ENCODE data around the gene GFRA4. TPM values are rescaled to one million over a fixed set of nuclear protein-coding genes. Genes with fewer than 3 reads are reported as not detected.

Gene GFRA4
- polyA plus RNA-seq, 1 donor: 0.17 TPM

DNA sequence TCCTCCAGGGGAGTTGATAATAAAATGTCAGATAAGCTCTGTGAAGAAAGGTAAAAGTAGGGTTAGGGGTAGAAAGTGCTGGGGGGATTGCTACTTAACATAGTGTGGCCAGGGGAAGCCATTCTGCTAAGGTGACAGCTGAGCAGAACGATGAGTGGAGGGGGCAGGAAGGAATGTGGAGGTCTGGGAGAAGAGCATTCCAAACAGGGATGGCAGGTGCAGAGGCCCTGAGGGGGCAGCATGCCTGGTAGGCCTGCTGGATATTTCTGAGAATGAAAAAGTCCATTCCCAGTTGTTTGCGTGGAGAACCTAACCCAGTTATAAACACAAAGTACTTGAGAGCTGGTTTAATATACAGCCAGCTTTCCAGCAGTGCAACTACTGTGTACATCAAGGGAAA is 9.3 kb downstream of the GFRA4 start:
- no peak for DNase-seq

DNA sequence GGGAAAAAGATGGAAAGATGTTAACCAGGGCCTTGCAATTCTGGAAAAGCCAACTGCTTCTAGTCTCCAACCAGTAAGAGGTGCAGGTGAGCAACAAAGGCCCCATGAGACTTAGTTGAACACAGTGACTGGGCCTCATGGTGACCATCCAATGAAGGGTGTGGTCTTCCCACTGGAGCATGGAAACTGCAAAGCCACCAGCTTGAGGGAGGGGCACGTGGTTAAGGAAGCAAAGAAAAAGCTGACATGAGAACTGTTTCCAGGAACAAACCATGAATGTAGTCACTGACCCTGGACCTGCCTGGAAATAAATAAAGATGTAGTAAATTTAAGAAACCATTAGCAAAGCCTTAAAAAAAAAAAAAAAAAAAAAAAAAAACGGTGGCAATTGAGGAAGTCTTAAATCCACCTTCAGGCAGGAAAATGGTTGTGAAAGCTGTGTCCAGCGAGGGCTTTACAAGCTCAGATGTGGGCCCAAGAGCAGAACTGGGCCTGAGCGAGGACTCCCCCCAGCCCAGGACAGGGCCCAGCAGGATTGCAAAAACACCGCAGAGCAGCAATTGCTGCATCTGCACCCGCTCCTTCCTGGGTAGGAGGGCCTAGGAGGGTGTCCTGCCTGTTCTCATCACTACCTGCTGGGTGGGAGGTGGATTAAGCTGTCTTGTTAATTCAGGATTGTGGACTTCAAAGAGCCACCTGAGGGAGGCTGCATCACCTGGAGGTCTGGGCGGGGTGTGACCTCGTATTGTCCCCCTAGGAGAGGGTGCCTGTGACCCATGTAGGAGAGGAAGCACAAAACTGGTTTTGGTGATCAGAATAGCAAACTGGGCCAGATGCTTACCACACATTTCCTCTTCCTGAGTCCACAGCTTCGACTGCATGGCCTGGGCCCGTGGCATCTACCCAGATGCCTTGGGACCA is 10.3 kb downstream of the GFRA4 start:
- no peak for DNase-seq

DNA sequence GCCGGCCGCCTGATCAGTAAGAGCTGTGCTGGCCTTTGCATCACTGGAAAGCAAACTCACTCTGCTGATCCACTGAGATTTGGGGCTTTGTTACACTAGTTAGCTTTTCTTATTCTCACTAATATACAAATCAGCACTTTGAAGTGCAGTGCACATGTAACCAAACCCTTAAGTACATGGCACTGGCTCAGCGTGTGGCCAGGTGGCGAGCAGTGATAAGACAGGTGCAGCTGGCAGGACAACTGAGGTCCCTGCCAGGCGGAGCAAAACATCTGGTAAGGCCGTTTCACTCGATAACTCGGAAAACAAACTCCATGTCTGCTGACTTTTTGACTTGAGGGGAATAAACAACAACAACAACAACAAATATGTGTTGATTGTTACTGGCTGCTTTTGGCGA is 11.0 kb downstream of the GFRA4 start:
- DNase-seq: no peak

DNA sequence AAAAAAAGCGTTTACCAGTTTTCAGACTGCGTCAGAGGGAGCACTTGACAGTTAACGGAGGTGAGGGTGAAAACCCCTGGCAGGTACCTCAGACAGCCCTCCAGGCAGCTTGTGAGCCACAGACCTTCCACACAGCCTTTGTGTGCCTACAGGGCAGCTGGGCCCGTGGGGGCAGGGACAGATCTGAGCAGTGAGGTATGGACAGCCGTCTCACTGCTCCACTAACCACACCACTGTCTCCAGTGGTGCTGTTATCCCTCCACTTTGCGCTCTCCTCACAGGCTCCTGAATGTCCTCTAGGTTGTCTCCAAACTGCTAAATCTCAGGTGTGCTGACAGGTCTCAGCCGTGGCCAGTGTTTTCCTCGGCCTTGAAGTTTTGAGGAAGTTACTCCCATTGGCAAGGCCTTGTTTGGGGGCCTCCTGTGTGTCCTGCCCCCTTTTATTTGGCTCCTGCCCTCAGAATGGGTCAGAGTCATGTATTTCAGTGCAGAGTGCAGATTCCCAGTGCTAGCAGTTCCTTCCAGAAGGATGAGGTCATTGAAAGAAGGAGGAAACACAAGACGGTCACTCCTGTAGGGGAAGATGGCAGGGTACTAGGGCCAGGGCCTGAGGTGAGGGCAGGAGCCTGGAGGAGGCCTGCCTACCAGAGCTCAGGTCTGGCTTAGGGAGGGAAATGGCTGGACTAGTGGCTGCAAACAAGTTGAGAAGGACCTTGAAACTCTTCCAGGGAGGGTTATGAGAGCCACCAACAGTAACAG is 11.8 kb downstream of the GFRA4 start:
- DNase-seq: no peak

DNA sequence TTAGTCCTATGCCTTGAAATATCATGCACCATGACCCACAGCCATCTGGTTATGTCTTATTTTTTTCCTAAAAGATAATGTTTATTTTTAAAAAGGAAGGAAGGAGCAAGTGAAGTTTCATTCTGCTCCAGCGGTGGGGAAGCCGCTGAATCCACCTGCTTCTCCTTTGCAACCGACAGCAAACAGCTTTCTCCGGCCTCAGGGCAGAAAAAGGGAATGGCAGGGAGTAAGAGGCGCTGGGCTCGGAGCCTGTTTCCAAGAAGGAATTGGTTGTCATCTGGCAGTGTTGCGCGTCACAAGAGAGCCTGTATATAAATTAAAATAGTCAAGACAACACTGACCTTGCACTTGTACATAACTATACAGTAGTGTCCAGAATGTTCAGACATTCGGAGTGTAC is 14.2 kb downstream of the GFRA4 start:
- no peak for DNase-seq

DNA sequence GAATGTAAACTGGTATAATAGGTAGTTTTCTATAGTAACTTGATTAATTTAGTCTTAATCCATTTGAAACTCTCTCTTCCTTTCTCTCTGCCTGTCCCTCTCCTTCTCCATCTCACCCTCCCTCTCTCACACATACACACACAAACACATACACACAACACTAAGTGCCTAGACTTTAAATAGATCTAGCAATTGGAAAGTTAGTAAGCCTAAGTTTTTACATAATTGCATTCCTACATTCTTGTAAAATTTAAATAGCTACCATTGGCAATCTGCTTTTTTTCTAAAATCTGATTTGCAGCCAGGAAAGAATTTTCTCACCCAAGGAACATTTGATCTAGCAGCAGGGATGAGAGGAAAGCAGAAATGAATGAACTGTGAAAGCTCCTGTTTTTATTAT is 15.7 kb downstream of the GFRA4 start:
- no peak for DNase-seq

DNA sequence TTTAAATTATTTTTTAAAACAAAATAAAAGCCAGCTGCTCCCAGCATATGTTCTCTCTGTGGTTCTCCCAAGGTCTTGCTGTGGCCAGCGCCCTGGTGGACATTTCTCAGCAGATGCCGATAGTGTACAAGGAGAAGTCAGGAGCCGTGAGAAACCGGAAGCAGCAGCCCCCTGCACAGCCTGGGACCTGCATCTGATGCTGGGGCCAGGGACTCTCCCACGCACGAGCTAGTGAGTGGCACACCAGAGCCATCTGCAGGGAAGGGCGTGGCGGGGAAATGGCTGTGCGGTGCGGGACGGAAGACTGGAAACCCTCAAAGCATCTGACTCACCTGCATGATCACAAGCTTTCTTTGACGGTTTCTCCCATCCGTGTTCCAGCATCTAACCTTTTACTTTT is 16.5 kb downstream of the GFRA4 start:
- no peak for DNase-seq

DNA sequence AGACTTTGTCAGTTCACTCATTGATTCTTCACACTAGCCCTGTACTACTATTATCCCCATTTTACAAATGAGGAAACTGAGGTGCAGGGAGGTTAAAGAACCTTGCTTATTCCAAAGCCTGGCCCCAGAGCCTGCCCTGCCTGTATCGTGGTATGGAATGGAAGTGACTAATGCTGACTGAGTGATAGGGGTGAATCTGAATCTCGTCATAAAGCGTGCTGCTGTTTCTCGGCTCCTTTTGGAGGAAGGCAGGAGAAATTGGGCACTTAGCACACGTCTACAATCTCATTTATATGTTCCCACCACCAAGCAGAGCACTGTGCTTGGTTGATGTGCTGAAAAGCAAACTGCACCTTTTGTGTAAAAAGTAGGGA is 17.1 kb downstream of the GFRA4 start:
- no peak for DNase-seq

DNA sequence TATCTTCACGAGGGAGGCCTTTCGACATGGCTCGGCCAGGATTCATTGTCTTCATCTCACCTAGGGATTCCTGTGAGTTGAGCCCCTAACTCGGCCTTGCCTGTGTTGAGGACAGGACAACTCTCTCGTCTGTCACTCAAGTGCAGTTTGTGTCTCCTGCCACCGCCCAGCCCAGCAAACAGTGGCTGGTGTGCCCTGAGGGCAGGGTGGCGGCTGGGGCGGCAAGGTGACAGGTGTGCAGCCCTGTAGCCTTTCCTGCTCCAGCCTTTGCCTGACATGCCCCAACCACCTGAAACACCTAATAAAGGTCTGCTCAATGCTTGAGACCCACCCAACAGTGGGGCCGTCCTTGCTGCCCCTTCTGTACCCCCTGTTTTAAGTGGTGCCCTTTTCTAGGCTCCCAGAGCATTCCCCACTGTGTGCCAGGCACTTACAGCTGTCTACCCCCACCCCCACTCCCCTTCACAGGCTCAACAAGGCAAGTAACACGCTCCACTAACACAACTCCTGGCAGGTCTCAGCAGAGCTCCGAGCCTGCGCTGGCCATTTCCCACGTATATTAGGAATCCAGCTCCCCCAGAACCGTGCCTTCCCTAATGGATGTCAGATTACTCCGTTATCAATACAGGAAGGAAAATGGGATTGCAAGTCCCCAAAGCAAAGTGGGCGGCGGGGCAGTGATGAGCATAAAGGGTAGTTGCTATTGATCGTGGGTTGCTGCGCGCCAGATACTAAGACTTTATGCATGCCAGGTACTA is 17.7 kb downstream of the GFRA4 start:
- DNase-seq: no peak

DNA sequence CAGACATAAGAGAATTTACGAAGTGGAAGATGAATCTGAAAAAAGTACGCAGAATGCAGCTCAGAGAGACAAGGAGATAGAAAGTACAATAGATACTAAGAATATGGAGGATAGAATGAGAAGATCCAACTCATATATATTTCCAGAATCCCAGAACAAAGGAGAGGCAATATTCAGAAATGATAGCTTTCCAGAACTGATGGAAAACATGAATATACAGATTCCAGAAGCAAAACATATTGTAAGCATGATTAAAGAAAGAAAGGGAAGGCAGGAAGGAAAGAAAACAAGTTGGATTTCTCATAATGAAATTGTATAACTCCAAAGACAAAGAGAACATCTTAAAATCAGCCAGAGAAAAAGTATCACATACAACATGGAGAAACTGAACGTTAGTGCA is 22.9 kb downstream of the GFRA4 start:
- DNase-seq: no peak

DNA sequence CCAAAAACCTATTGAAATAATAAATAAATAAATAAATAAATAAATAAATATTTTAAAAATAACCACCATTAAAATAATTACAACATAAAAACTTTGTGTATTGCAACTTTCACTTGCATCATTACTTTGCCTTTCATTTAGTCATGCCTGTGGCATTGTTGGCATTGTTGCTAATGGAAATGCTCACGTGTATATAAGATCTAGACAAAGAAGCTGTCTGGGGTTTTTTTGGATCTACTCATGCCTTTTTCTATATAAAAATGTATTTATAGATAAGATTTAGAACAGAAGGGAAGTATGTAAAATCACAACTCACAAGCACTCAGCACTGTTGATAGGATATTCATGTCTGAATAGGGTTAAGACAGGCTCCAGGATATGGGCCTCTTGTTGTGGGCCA is 27.9 kb downstream of the GFRA4 start:
- no peak for DNase-seq

DNA sequence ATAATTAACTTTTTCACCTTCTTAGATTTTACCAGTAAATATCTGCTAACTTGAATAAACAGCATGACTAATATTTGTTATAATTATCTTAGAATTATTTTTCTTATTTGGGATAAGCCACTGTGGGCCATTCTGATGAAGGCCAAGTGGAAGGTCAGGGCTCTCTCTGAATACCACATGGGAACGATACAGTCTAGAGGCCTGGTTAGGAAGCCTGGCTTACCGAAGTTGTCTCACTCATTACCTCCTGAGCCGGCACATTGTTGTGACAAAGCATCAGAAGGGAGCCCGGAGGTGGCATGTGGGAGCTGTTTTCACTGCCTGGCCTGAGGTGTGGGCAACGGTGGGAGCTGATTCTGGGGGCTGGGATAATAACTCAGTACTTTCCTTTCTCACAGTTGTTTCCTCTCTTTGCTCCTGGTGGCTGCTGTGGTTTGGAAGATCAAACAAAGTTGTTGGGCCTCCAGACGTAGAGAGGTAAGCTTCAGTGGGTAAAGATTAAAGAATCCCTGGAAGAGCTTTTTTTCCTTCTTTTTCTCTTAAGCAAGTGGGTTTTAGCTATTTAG is 29.2 kb downstream of the GFRA4 start:
- DNase-seq: no peak

DNA sequence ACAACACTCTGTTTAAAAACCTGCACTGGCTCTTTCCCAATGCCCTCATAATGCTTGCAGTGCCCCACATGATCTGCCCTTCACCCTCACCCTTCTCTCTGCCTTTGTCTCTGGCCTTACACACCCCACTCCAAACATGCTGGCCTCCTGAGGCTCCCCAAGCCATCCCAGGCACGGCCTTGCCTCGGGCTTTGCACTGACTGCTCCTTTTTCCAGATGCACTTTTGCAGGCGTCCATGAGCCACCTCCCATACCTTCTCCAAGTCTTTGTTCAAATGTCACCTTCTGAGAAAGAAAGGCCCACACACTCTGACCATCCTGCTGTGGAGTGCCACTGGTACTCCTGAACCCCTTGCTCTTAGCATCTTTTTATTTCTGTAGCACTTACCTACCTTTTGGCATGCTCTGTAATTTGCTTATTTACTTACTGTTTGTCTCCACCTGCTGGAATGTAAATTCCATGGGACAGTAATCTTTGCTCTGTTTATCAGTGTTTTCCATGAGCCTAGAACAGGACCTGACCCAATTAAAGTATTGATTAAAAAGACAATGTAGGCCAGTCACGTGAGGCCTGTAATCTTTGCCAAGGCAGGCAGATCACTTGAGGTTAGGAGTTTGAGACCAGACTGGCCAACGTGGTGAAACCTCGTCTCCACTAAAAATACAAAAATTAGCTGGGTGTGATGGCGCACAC is 30.7 kb downstream of the GFRA4 start:
- DNase-seq: no peak

DNA sequence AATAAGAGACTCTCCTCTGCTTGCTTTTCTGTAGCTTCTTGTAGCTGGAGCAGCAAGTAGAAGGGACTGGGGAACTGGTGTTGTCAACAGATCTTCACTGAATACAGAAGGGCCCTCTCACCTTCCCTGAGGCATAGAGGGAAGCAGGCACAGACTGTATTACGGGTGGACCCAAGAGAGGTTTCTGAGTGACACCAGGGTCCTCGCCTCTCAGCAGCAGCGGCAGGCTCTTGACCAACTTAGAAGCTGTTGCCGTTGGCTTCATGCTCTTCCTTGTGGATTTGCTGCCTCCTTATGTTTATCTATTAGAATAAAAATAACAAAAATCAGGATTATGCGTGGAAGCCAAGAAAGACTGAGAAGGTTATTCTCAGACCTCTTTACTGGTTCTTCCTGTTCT is 31.7 kb downstream of the GFRA4 start:
- no peak for DNase-seq

DNA sequence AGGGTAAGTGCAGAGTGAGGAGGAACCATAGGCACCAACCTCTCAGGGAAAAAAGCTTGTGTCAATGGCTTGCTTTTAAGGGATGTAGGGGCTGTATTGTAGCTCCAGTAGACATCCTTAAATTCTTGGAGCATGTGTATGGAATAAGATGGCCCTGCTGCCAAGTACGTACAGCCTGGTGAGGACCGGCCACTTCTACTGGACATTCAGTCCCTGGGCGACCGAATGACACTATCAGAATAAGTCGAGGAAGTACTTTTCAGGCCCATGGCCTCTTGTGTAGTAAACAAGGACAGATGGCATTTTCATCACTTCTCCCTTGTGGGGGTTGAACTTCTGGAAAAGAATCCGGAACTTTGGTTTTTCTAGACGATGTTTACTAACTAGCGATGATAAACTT is 32.8 kb downstream of the GFRA4 start:
- no peak for DNase-seq

DNA sequence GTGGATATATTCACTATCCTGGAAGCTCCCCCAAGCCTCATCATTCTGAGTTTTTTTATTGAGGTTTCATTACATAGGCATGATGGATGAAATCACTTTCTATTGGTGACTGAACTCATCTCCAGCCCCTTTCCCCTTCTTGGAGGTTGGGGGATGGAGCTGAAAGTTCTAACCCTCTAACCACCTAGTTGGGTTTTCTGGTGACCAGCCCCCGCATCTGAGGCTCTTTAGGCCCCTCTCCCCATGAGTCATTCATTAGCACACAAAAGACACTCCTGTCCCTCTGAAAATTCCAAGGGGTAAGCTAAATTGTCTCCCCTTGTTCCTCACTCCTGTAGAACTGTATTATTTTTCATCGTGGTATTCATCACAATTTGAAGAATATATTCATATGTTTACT is 33.3 kb downstream of the GFRA4 start:
- DNase-seq: no peak

DNA sequence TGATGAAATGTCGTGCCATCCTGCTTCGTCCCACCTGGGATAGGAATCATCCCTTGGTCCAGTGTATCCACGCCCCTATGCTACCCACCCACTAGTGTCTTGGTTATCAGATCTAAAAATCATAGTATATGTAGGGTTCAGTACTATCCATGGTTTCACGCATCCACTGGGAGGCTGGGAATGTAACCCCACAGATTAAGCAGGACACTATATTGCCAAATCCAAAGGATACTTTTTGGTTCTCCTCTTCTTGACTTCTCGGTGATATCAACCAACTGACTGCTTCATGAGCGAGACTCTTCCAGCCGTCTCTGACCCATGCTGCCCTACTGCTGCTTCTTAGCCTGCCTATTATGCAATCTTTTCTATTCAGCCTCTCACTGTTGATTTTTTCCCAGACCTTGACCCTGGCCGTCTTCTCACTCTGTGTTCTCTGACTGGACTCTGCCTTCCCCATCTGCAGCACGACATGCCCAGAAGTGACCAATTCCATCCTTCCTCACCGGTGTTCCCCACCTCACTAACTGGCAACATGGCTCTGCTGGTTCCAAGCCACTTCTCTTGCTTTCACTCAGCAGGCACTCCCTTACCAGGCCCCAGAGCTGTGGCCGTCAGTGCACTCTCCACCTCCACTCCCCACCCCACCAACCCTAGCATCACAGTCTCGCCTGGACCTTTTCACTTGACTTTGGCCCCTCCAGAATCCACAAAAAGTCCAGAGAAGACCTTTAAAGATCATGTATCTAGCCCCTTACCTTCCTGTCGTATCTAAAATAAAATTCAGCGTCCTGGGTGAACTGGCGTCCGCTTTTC is 34.5 kb downstream of the GFRA4 start:
- DNase-seq: no peak

DNA sequence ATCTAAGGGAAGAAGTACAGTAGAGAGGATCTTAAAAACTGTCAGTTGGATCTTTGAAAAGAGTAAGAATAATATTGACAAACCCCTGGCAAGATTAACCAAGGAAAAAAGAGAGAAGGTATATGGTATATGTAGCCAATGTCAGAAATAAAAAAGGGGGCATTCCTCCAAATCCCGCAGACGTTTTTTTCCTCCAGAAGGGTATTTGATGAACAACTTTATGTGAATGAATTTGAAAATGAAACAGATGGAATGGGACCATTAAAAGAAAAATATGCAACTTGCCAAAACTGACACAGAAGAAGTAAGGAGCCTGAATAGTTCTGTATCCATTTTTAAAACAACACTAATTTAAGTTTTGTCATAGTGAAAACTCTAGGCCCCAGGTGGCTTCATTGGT is 35.7 kb downstream of the GFRA4 start:
- DNase-seq: no peak

DNA sequence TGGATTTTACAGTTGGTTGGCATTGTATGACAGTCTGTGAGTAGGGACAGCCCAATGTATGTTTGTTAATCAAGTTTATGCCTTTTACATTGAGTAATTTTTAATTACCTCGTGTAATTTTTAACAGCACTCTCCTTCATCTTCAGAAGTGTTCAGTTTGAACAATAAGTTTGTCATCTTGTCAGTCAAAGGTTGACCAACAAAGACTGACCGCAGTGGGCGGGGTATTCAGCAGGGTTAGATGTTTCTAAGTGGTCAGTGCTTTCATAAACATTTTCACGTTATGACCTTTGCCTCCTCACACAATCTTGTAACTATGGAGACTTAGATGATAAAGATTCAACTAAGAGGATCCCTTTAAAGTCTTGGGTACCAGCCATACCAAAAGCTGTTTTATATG is 40.8 kb downstream of the GFRA4 start:
- no peak for DNase-seq

DNA sequence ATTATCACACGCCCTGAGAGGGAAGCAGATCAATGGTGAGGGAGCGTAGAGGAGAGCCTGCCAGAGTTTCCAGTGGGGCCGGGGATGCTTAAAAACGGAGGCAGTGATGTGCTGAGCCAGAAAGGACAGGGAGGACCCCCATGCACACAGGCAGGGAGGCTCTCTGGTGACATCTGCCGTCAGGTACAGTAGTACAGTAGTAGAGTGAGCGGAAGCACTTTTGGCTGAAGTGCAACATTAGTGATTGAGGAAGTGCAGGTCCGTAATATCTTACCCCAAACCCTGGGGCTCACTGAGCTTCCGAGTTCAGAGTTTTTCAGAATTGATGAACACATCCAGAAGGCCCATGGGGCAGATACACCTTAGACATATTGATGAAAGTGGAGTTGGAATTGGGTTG is 42.1 kb downstream of the GFRA4 start:
- no peak for DNase-seq

DNA sequence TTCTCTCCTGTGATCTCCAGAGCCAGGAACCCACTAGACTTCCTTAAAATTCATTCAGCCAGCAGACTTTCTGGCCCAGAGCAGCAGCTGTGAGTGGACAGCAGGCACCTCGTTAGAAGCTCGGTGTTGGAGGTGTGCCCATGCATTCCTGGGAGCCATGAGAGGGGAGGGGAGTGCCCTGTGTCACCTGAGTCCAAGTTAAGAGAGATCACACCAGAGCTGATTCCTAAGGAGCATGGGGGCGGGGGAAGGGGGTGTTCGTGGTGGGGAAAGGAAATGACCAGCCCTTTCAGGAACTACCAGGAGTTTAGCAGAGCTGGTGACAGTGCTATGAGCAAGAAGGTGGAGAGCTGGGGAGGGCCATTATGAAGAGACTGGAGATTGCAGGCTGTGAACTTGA is 46.9 kb downstream of the GFRA4 start:
- no peak for DNase-seq

Measured in left kidney (tissue), 2 donors.